CD4-positive, alpha-beta T cell (primary cell): Measurements from ENCODE around the gene BPIFA3. TPM values are rescaled to one million over a fixed set of nuclear protein-coding genes. Genes with fewer than 3 reads are reported as not detected.

Source experiments
- ATAC-seq: fragments of 200-7000 bp; cut with Tn5 transposase; one replicate; pipeline ENCODE4 v1.10.0; 2022; ENCODE audit warnings: mild to moderate bottlenecking; ENCODE audit not compliant: poor library complexity
- CTCF ChIA-PET: fragments of 350-600 bp; sonication (Branson Sonifier 250); formaldehyde crosslinking; loops from one replicate; lab custom pipeline; 2021; ENCODE audit warnings: antibody characterized with exemption, inconsistent platforms; lab: Charles Lee
- POLR2A ChIA-PET: fragments of 350-600 bp; sonication (Branson Sonifier 250); formaldehyde crosslinking; loops from one replicate; lab custom pipeline; 2021; ENCODE audit warnings: antibody characterized with exemption, inconsistent platforms; lab: Charles Lee
- DNase-seq, 14 experiments: peaks; one replicate each; pipeline ENCODE4 v3.0.0-alpha.2; 2013 to 2020; ENCODE audit warnings: mixed read lengths in 2 of 14
- H3K27ac ChIP-seq, 2 donors: one replicate each; pipeline versions ENCODE4 v1.5.1 to v1.7.0; 2013; ENCODE audit warnings: low read length in 2 of 2, low read depth in 1 of 2, mild to moderate bottlenecking in 1 of 2
- H3K27me3 ChIP-seq, 2 experiments: 1 replicate in 1 of 2; 2 replicates in 1 of 2; pipeline versions ENCODE4 v1.6.1 to v1.7.0; 2013; ENCODE audit warnings: low read length in 2 of 2, control low read depth in 1 of 2, mild to moderate bottlenecking in 1 of 2, moderate library complexity in 1 of 2; ENCODE audit not compliant: insufficient read depth in 2 of 2, control insufficient read depth in 1 of 2
- H3K36me3 ChIP-seq: one replicate; pipeline ENCODE4 v1.6.1; 2013; ENCODE audit warnings: low read length, control low read depth; ENCODE audit not compliant: insufficient read depth
- H3K4me1 ChIP-seq: one replicate; pipeline ENCODE4 v1.6.1; 2013; ENCODE audit warnings: low read length, control low read depth; ENCODE audit not compliant: insufficient read depth
- H3K4me3 ChIP-seq: one replicate; pipeline ENCODE4 v1.5.1; 2013; ENCODE audit warnings: mild to moderate bottlenecking, low read length, moderate library complexity
- H3K9me3 ChIP-seq, 2 experiments: 1 replicate in 1 of 2; 2 replicates in 1 of 2; pipeline versions ENCODE4 v1.6.1 to v1.7.0; 2013; ENCODE audit warnings: low read length in 2 of 2, mild to moderate bottlenecking in 2 of 2, control low read depth in 1 of 2, moderate library complexity in 1 of 2; ENCODE audit not compliant: control insufficient read depth in 1 of 2, insufficient read depth in 1 of 2
- H3K27ac Mint-ChIP-seq: one replicate; pipeline ENCODE4 v1.8.0; 2020; ENCODE audit warnings: mixed read lengths
- H3K27me3 Mint-ChIP-seq: one replicate; pipeline ENCODE4 v1.8.0; 2021; ENCODE audit warnings: mixed read lengths
- H3K36me3 Mint-ChIP-seq: one replicate; pipeline ENCODE4 v1.8.0; 2021; ENCODE audit warnings: low read depth, mixed read lengths
- H3K4me1 Mint-ChIP-seq: one replicate; pipeline ENCODE4 v1.8.0; 2021; ENCODE audit warnings: low read depth, mixed read lengths
- H3K4me3 Mint-ChIP-seq: one replicate; pipeline ENCODE4 v1.8.0; 2020; ENCODE audit warnings: mild to moderate bottlenecking, mixed read lengths
- H3K9me3 Mint-ChIP-seq: one replicate; pipeline ENCODE4 v1.8.0; 2020; ENCODE audit warnings: mixed read lengths
- intact Hi-C, 2 experiments: fragments of 100-400 bp; cut with DNase I in 1 of 2; cut with micrococcal nuclease in 1 of 2; formaldehyde crosslinking; loops; one replicate each; pipeline versions ENCODE4 v1.15.1 to v1.9.0; 2023 to 2025; cut with DNase I, micrococcal nuclease
- total RNA-seq, 174 experiments: library from RNA in 2 of 174; stranded (reverse) in 2 of 174; gene quantifications; one replicate each; pipeline ENCODE4 v1.2.3 and lab custom pipeline; 2021 to 2026
- TF ChIP-seq, protein P1 (sequence below): fragments of 200-600 bp; IDR thresholded peaks from one replicate; pipeline ENCODE4 v1.8.0; 2022; ENCODE audit warnings: antibody characterized with exemption, mild to moderate bottlenecking

Gene BPIFA3
- total RNA-seq, 2 experiments from 2014 or later, result not detected

DNA sequence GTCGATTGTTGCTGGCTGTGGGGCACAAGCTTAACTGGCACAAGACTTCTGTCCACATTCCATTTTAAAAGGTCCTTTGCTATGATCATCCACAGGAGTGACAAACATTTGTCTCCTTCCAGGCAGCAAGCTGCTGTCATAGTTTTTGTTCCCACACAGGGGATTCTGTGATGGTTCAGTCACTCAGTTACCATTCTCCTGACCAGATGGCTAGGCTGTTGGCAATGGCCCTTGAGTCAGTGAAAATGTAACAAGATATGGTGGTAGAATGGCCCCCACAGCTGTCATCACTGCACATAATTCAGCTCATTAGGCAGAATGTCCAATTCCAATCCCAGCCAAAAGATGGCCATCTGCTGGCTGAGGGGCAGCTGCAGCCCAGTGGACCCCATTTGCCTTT, 32.3 kb downstream of the BPIFA3 start:
- H3K36me3 ChIP-seq, result no peaks in the 10 kb centered on the region
- Mint-ChIP-seq H3K4me1 (no peaks in the 10 kb centered on the region), H3K4me3 (no peak overlapping the region), H3K9me3 (no peaks in the 10 kb centered on the region), H3K27me3 (peaks cover 11% of the 10 kb centered on the region), H3K36me3 (no peaks in the 10 kb centered on the region), H3K27ac (no peak overlapping the region)
- CTCF ChIA-PET, result no interaction called here
- intact Hi-C loops, result no loop called here
- no peaks in the 10 kb centered on the region for H3K27me3 ChIP-seq
- H3K27ac ChIP-seq, result no peak overlapping the region
- H3K4me1 ChIP-seq, result no peaks in the 10 kb centered on the region
- H3K9me3 ChIP-seq, result peaks cover 0 to 4% of the 10 kb centered on the region in 2 experiments
- TF ChIP-seq, protein P1, sequence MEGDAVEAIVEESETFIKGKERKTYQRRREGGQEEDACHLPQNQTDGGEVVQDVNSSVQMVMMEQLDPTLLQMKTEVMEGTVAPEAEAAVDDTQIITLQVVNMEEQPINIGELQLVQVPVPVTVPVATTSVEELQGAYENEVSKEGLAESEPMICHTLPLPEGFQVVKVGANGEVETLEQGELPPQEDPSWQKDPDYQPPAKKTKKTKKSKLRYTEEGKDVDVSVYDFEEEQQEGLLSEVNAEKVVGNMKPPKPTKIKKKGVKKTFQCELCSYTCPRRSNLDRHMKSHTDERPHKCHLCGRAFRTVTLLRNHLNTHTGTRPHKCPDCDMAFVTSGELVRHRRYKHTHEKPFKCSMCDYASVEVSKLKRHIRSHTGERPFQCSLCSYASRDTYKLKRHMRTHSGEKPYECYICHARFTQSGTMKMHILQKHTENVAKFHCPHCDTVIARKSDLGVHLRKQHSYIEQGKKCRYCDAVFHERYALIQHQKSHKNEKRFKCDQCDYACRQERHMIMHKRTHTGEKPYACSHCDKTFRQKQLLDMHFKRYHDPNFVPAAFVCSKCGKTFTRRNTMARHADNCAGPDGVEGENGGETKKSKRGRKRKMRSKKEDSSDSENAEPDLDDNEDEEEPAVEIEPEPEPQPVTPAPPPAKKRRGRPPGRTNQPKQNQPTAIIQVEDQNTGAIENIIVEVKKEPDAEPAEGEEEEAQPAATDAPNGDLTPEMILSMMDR, result no peak
- ATAC-seq (no peak), DNase-seq (no peak)
- no peak overlapping the region for H3K4me3 ChIP-seq
- POLR2A ChIA-PET, result no interaction called here

DNA sequence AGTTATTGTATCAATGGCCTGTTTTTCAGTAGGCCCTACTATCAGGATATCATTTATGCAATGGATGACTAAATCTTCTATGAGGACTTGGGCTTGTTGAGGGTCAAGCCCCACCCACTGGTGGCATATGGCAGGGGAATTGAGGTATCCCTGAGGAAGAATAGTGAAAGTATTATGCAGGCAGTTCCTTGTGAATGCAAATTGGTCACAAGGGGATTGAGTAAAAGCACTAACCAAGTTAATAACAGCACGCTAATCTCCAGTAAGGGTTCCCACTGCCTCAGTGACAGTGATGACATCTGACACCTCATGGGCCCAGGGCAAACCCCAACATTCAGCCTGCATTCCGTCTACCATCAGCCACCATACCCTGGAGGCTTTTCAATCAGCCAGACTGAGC, 33.5 kb downstream of the BPIFA3 start:
- ATAC-seq (no peak), DNase-seq (no peak)
- Histone ChIP-seq H3K27ac (no peak overlapping the region), H3K27me3 (no peaks in the 10 kb centered on the region), H3K4me3 (no peak overlapping the region), H3K4me1 (no peaks in the 10 kb centered on the region), H3K36me3 (no peaks in the 10 kb centered on the region), H3K9me3 (peaks cover 0 to 4% of the 10 kb centered on the region in 2 experiments)
- CTCF ChIA-PET, result no interaction called here
- TF ChIP-seq, protein P1, result no peak
- no peak overlapping the region for H3K4me3 Mint-ChIP-seq
- H3K27ac Mint-ChIP-seq, result no peak overlapping the region
- intact Hi-C loops, result no loop called here
- peaks cover 17% of the 10 kb centered on the region for H3K27me3 Mint-ChIP-seq
- no peaks in the 10 kb centered on the region for H3K36me3 Mint-ChIP-seq
- POLR2A ChIA-PET, result no interaction called here
- no peaks in the 10 kb centered on the region for H3K9me3 Mint-ChIP-seq
- no peaks in the 10 kb centered on the region for H3K4me1 Mint-ChIP-seq

DNA sequence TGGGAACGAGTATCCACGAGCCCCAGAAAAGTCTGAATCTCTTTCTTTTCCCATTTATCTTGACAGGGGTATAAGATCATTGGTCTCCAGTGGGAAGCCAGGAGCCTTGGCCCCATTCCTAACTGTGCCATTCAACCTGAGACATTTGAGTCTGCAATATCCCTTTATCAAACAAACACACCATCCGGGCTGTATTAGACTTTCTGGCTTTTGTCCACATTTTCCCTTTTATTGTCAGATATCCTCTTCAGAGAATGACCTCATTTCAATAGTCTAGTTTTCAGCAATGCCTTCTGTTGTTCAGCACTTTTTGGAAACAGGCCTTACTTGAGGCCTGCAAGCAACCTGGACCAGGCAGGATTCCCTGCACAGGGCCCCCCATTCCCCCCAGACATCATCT, 34.3 kb downstream of the BPIFA3 start:
- DNase-seq, result no peak
- Histone ChIP-seq H3K4me3 (no peak overlapping the region), H3K4me1 (no peaks in the 10 kb centered on the region), H3K36me3 (no peaks in the 10 kb centered on the region), H3K9me3 (peaks cover 0 to 4% of the 10 kb centered on the region in 2 experiments), H3K27me3 (no peaks in the 10 kb centered on the region), H3K27ac (no peak overlapping the region)
- Mint-ChIP-seq H3K36me3 (no peaks in the 10 kb centered on the region), H3K9me3 (no peaks in the 10 kb centered on the region), H3K27me3 (peaks cover 17% of the 10 kb centered on the region), H3K4me1 (no peaks in the 10 kb centered on the region), H3K4me3 (no peak overlapping the region), H3K27ac (no peak overlapping the region)
- intact Hi-C loops, result no loop called here
- CTCF ChIA-PET, result no interaction called here
- TF ChIP-seq, protein P1, result no peak
- POLR2A ChIA-PET, result no interaction called here
- no peak for ATAC-seq
